ENCODE data around the gene DIAPH2. TPM values are rescaled to one million over a fixed set of nuclear protein-coding genes. Genes with fewer than 3 reads are reported as not detected.
"Not testable (repeated sequence)": the region's sequence is repeated elsewhere in the genome, so short reads cannot be mapped to it uniquely, and the experiment has no call there.

DIAPH2 gene
- polyA plus RNA-seq, 10 donors, result 8.5 to 11.5 (median 10.1) TPM

GRCh38 chrX:97380200-97380599 is 695.6 kb downstream of the DIAPH2 start:
- no peak for DNase-seq

GRCh38 chrX:97384685-97385084 is 700.0 kb downstream of the DIAPH2 start:
- DNase-seq, result no peak

DNA sequence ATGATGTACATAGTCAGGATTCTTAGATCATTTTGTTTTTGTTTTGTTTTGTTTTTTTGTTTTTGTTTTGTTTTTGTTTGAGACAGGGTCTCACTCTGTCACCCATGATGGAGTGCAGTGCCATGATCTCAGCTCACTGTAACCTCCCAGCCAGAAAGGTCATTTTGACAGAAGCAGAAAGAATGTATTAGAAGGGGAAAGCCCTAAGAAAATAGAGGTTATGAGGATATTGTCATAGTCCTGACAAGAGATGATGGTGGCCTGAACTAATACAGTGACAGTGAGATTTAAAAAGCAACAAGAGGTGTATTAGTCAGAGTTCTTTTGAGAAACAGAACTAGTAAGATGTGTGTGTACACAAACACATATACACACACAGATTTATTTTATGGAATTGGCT is 702.4 kb downstream of the DIAPH2 start:
- no peak for DNase-seq

GRCh38 chrX:97389761-97390192 is 705.1 kb downstream of the DIAPH2 start:
- DNase-seq, result peak in 1 of 3 donors; percentile 30

DNA sequence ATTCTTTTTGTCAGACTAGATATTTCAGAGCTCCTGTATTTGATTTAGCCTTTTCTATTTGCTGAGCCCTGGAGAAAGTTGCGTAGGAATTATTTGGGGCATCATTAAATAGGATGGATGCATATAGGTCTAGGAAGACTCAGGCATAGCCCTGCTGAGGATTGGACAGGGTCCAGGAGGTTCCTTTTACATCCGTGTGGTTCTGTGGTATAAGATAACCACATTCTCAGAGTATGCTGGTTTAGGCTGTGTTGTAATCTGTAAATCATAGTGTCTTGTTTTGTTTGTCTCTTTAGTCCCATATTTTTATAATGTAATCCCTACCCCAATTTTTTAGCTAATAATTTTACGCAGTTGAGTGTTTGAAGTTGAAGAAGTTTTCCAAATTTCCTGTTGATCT is 712.7 kb downstream of the DIAPH2 start:
- DNase-seq, result no peak

- no peak for DNase-seq
Observed at GRCh38 chrX:97398030-97398551, 713.4 kb downstream of the DIAPH2 start.

- peak in 1 of 3 donors; percentile 12 for DNase-seq
Observed at GRCh38 chrX:97399400-97399799, 714.8 kb downstream of the DIAPH2 start.

- no peak for DNase-seq
Observed at GRCh38 chrX:97400492-97400891, 715.9 kb downstream of the DIAPH2 start.

GRCh38 chrX:97401154-97401553 is 716.5 kb downstream of the DIAPH2 start:
- DNase-seq, result no peak

GRCh38 chrX:97401586-97402136 is 717.0 kb downstream of the DIAPH2 start:
- no peak for DNase-seq

DNA sequence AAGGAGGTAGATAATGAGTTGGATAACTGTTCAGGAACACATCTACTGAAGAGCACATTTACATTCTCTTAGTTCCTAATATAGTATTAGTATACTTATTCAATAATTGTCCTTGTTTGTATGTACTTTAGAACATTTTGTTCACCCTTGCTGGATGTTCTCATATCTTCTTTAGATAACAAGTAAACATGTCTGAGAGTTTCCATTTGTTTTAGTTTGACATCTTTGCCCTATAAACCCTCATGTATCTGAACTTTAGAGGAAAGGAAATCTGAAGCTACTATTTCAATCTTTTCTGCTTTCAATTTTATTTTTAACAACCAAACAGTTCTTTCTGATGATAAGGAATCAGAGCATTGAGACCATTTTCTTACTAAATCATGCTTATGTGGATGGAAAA is 717.7 kb downstream of the DIAPH2 start:
- no peak for DNase-seq

GRCh38 chrX:97402903-97403302 is 718.3 kb downstream of the DIAPH2 start:
- no peak for DNase-seq

DNA sequence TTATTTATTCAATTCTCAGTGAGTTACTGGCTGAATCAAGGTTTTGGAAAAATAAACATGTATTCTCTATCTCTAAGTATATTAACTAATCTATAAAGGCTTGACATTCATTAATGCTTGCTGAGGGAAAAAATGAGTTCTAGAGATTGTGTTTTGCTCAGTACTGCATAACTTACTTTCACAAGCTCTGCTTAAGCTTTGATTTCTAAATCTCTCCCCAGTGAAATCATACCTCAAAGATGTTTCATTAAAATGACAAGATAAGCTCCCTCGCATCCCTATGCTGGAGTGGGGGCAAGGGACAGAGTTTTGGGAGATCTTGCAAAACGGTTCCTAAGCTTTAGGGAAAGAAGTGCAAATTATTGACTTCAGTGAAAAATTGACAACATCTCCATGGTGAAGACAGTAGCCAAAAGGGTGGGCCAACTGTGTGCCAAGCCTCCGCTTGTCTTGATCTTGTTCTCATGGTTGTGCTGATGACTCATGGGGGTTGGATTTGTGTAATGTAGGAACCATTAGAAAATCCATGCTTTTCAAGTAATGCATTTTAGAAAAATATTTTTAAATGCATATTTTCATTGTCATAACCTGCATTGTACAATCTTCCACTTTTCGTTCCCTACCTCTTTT is 720.5 kb downstream of the DIAPH2 start:
- no peak for DNase-seq

DNA sequence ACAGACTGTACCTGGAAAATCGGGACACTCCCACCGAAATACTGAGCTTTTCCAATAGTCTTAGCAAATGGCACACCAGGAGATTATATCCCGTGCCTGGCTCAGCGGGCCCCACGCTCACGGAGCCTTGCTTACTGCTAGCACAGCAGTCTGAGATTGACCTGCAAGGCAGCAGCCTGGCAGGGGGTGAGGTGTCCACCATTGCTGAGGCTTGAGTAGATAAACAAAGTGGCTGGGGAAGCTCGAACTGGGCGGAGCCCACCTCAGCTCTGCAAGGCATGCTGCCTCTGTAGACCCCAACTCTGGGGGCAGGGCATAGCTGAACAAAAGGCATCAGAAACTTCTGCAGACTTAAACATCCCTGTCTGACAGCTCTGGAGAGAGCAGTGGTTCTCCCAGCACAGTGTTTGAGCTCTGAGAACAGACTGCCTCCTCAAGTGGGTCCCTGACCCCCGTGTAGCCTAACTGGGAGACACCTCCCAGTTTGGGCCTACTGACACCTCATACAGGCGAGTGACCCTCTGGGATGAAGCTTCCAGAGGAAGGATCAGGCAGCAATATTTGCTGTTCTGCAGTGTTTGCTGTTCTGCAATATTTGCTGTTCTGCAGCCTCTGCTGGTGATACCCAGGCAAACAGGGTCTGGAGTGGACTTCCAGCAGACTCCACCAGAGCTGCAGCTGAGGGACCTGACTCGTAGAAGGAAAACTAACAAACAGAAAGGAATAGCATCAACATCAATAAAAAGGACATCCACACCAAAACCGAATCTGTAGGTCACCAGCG is 725.2 kb downstream of the DIAPH2 start:
- not testable (repeated sequence) for DNase-seq

- no peak for DNase-seq
Observed at GRCh38 chrX:97416461-97416860, 731.8 kb downstream of the DIAPH2 start.

DNA sequence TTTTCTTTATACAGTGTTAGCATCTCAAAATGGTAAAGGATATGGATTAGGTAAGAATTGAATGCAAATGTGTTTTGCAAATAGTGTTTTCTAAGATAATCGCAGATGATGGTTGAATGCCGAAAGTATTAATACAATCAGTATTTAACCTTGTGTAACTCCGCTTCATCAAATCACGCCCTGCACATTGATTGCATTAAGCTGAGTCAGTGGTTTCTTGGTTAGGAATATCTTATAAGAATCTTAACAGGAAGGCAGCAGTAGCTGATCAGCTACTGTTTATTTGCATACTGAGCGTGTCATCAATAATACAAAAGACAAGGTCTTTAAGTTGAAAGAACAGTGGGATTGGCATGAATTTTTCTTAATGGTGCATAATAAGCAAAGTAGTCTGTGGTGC is 744.5 kb downstream of the DIAPH2 start:
- DNase-seq, result no peak

GRCh38 chrX:97431281-97431680 is 746.6 kb downstream of the DIAPH2 start:
- no peak for DNase-seq

DNA sequence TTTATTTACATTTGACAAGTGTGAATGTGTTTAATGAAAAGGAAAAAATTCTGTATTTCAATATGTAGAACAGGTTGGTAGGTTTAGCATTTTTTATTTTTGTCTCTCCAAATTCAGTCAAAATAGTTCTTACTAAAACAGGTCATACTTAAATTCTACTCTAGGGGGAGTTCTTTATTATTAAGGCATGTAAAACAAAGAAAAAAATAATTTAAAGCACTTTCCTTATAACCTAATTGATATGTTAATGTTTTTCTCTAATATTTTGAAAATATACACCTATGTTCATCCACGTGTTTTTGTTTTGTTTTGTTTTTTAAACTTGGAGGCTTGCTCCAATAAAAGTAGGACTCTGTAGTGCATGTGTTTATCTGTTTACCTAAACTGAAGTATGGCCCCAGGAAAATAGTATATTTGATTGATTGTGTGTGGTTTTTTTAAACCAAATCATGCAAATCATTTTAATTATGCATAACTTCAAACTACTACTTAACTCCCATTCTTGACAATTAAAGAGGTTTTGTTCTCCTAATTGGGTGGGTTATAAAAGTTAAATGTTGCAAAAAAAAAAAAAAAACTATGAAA is 761.7 kb downstream of the DIAPH2 start:
- no peak for DNase-seq

- DNase-seq, result no peak
Observed at GRCh38 chrX:97447306-97447705, 762.7 kb downstream of the DIAPH2 start.

- DNase-seq, result no peak
Observed at GRCh38 chrX:97452283-97452682, 767.6 kb downstream of the DIAPH2 start.

GRCh38 chrX:97461763-97462162 is 777.1 kb downstream of the DIAPH2 start:
- DNase-seq, result no peak

- no peak for DNase-seq
Observed at GRCh38 chrX:97471071-97471470, 786.4 kb downstream of the DIAPH2 start.

GRCh38 chrX:97474933-97475332 is 790.3 kb downstream of the DIAPH2 start:
- no peak for DNase-seq

Measured in muscle of back (tissue), 11 donors.